Measurements from ENCODE around the gene DUS1L.

DUS1L gene

DNA sequence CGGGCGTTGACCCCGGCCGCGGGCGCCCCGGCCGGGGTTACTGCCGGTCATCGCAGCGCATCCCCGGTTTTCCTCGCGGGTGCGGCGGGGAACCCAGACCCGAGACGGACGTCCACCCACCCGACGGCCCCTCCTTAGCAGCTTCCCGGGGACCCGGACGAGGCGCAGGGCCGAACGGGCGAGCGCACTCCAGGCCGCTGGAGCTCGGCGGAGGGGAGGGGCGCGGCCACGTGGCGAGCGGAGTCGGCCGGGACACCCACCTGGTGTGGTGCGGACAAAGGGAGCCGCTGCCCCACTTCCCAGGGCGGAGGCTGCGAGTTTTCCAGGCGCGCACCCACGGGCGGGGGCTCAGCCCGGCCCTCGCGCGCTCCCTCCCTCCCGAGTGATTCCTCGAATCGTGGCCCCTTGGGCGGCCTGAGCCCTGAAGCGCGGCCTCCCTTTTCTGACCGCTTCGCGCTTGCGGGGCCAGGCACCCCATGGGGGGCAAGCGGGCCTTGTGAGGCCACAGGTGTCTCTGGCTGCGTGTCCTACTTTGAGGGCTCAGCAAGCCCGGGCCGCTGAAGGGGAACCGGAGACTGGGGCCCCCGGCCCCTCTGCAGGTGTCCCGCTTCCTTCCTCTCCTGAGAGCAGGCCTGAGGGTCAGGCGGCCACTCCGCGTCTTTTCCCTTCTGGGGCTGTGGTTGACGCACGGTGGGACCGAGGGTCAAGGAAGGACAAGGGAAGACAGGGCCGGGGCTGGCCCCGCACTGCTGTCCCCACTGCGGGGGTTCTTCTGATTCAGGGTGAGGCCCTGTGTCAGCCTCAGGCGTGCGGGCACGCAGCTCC lies 33.5 kb upstream of the DUS1L start:
- 0 out of 2 replicates have a peak, but pooled peaks have one; percentile 17 for TF ChIP-seq GLIS3 (CRISPR knock-in tag; IDR thresholded peaks at IDR 0.05)
- TF ChIP-seq ZC3H10 (CRISPR knock-in tag; IDR thresholded peaks at IDR 0.05): no peak
- TF ChIP-seq, protein P1, sequence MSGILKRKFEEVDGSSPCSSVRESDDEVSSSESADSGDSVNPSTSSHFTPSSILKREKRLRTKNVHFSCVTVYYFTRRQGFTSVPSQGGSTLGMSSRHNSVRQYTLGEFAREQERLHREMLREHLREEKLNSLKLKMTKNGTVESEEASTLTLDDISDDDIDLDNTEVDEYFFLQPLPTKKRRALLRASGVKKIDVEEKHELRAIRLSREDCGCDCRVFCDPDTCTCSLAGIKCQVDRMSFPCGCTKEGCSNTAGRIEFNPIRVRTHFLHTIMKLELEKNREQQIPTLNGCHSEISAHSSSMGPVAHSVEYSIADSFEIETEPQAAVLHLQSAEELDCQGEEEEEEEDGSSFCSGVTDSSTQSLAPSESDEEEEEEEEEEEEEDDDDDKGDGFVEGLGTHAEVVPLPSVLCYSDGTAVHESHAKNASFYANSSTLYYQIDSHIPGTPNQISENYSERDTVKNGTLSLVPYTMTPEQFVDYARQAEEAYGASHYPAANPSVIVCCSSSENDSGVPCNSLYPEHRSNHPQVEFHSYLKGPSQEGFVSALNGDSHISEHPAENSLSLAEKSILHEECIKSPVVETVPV (CRISPR knock-in tag; IDR thresholded peaks at IDR 0.05): no peak
- peak; percentile 60; the same call in 1 of the 2 replicates for TF ChIP-seq CSDC2 (CRISPR knock-in tag; IDR thresholded peaks at IDR 0.05)
- TF ChIP-seq, protein P2, sequence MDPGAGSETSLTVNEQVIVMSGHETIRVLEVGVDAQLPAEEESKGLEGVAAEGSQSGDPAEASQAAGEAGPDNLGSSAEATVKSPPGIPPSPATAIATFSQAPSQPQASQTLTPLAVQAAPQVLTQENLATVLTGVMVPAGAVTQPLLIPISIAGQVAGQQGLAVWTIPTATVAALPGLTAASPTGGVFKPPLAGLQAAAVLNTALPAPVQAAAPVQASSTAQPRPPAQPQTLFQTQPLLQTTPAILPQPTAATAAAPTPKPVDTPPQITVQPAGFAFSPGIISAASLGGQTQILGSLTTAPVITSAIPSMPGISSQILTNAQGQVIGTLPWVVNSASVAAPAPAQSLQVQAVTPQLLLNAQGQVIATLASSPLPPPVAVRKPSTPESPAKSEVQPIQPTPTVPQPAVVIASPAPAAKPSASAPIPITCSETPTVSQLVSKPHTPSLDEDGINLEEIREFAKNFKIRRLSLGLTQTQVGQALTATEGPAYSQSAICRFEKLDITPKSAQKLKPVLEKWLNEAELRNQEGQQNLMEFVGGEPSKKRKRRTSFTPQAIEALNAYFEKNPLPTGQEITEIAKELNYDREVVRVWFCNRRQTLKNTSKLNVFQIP (CRISPR knock-in tag; IDR thresholded peaks at IDR 0.05; ENCODE audit: borderline replicate concordance, low read depth): peak; percentile 50; the same call in 1 of the 2 replicates
- TF ChIP-seq ZFP3 (CRISPR knock-in tag; IDR thresholded peaks at IDR 0.05): peak; percentile 34; the same call in 1 of the 2 replicates
- peak; percentile 19 for ATAC-seq

DNA sequence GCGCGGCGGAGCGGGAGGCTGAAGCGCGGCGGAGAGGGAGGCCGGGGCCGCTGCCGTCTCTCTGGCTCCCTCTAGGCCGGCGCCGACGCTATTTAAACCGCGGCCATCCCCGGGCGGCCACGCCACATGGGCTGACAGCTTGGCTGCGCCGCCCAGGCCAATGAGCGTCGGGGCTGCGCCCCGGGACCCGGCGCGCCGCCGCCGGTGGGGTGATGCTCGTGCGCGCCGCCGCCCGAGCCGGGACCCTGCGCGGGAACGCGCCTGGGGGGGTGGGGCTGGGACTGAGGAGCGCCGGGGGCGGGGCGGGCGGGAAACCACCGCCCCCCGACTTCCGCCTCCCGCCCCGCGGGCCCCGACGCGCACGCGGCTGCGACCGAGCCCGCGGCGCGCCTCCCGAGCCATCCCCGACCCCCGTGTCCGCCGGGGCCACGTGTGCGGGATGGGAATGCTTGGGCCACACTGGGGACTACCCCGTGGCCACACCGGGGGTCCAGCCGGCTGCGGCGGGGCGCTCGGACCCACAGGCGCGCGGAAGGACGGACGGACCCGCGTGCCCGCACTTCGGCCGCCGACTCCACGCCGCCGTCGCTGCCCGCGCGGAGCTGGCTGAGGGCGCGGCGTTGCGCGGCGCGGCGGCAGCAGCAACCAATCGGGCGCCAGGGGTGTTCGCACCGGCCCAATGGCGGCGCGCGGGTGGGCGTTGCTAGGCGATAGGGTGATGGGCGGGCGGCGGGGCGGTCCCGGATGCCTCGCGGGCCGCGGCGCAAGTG lies 32.8 kb upstream of the DUS1L start, which contains the start of gene FASN:
Gene FASN (minus strand): TSS at position 68 of the 770 bp plus-strand sequence. CDS start 1,791 bp downstream, outside the sequence.
- peak; percentile 82 for ATAC-seq
- TF ChIP-seq, protein P2 (CRISPR knock-in tag; IDR thresholded peaks at IDR 0.05; ENCODE audit: borderline replicate concordance, low read depth): no peak
- TF ChIP-seq PPARA (CRISPR knock-in tag; IDR thresholded peaks at IDR 0.05; ENCODE audit: borderline replicate concordance): peak; percentile 74; the same call in 1 of the 2 replicates
- TF ChIP-seq, protein P3, sequence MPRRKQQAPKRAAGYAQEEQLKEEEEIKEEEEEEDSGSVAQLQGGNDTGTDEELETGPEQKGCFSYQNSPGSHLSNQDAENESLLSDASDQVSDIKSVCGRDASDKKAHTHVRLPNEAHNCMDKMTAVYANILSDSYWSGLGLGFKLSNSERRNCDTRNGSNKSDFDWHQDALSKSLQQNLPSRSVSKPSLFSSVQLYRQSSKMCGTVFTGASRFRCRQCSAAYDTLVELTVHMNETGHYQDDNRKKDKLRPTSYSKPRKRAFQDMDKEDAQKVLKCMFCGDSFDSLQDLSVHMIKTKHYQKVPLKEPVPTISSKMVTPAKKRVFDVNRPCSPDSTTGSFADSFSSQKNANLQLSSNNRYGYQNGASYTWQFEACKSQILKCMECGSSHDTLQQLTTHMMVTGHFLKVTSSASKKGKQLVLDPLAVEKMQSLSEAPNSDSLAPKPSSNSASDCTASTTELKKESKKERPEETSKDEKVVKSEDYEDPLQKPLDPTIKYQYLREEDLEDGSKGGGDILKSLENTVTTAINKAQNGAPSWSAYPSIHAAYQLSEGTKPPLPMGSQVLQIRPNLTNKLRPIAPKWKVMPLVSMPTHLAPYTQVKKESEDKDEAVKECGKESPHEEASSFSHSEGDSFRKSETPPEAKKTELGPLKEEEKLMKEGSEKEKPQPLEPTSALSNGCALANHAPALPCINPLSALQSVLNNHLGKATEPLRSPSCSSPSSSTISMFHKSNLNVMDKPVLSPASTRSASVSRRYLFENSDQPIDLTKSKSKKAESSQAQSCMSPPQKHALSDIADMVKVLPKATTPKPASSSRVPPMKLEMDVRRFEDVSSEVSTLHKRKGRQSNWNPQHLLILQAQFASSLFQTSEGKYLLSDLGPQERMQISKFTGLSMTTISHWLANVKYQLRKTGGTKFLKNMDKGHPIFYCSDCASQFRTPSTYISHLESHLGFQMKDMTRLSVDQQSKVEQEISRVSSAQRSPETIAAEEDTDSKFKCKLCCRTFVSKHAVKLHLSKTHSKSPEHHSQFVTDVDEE (CRISPR knock-in tag; IDR thresholded peaks at IDR 0.05): peak; percentile 86
- TF ChIP-seq TCF4 (CRISPR knock-in tag; IDR thresholded peaks at IDR 0.05; ENCODE audit: borderline replicate concordance): no peak
- TF ChIP-seq ZC3H10 (CRISPR knock-in tag; IDR thresholded peaks at IDR 0.05): 0 out of 2 replicates have a peak, but pooled peaks have one; percentile 37
- peak; percentile 46; the same call in 1 of the 2 replicates for TF ChIP-seq ZNF70 (CRISPR knock-in tag; IDR thresholded peaks at IDR 0.05)
- TF ChIP-seq ZNF8 (CRISPR knock-in tag; IDR thresholded peaks at IDR 0.05): no peak
- TF ChIP-seq, protein P4, sequence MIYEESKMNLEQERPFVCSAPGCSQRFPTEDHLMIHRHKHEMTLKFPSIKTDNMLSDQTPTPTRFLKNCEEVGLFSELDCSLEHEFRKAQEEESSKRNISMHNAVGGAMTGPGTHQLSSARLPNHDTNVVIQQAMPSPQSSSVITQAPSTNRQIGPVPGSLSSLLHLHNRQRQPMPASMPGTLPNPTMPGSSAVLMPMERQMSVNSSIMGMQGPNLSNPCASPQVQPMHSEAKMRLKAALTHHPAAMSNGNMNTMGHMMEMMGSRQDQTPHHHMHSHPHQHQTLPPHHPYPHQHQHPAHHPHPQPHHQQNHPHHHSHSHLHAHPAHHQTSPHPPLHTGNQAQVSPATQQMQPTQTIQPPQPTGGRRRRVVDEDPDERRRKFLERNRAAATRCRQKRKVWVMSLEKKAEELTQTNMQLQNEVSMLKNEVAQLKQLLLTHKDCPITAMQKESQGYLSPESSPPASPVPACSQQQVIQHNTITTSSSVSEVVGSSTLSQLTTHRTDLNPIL (CRISPR knock-in tag; IDR thresholded peaks at IDR 0.05; ENCODE audit: low read depth): no peak
- TF ChIP-seq CSDC2 (CRISPR knock-in tag; IDR thresholded peaks at IDR 0.05): peak; percentile 88; the same call in 1 of the 2 replicates
- no peak for TF ChIP-seq OSR1 (CRISPR knock-in tag; IDR thresholded peaks at IDR 0.05)
- TF ChIP-seq SNAI2 (CRISPR knock-in tag; IDR thresholded peaks at IDR 0.05): no peak
- no peak for TF ChIP-seq ZFP30 (CRISPR knock-in tag; IDR thresholded peaks at IDR 0.05)
- TF ChIP-seq ESRRG (CRISPR knock-in tag; IDR thresholded peaks at IDR 0.05): no peak
- no peak for TF ChIP-seq TOX (CRISPR knock-in tag; IDR thresholded peaks at IDR 0.05; ENCODE audit: borderline replicate concordance)
- TF ChIP-seq GLIS3 (CRISPR knock-in tag; IDR thresholded peaks at IDR 0.05): no peak
- no peak for TF ChIP-seq RARB (CRISPR knock-in tag; IDR thresholded peaks at IDR 0.05)
- TF ChIP-seq, protein P5, sequence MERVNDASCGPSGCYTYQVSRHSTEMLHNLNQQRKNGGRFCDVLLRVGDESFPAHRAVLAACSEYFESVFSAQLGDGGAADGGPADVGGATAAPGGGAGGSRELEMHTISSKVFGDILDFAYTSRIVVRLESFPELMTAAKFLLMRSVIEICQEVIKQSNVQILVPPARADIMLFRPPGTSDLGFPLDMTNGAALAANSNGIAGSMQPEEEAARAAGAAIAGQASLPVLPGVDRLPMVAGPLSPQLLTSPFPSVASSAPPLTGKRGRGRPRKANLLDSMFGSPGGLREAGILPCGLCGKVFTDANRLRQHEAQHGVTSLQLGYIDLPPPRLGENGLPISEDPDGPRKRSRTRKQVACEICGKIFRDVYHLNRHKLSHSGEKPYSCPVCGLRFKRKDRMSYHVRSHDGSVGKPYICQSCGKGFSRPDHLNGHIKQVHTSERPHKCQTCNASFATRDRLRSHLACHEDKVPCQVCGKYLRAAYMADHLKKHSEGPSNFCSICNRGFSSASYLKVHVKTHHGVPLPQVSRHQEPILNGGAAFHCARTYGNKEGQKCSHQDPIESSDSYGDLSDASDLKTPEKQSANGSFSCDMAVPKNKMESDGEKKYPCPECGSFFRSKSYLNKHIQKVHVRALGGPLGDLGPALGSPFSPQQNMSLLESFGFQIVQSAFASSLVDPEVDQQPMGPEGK (CRISPR knock-in tag; IDR thresholded peaks at IDR 0.05; ENCODE audit: borderline replicate concordance): no peak
- TF ChIP-seq BACH2 (CRISPR knock-in tag; IDR thresholded peaks at IDR 0.05; ENCODE audit: borderline replicate concordance): no peak
- 0 out of 2 replicates have a peak, but pooled peaks have one; percentile 42 for TF ChIP-seq ZNF565 (CRISPR knock-in tag; conservative IDR thresholded peaks at IDR 0.05; ENCODE audit: low read depth)
- 0 out of 2 replicates have a peak, but pooled peaks have one; percentile 34 for TF ChIP-seq ZFP3 (CRISPR knock-in tag; IDR thresholded peaks at IDR 0.05)
